Measurements from ENCODE around the gene IFNLR1. TPM values are rescaled to one million over a fixed set of nuclear protein-coding genes. Genes with fewer than 3 reads are reported as not detected.

The IFNLR1 gene
- total and polyA plus RNA-seq, 3 donors from 2014 or later, result 0.63 to 1.6 (median 1.5) TPM

DNA sequence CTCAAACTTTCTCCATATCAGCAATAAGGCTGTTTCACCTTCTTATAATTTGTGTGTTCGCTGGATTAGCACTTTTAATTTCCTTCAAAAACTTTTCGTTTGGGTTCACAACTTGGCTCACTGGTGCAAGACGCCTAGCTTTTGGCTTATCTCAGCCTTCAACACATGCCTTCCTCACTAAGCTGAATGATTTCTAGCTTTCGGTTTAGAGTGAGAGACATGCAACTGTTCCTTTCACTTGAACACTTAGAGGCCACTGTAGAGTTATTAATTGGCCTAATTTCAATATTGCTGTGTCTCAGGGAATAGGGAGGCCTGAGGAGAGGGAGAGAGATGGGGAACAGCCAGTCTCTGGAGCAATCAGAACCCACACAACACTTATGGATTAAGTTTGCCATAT is 41.2 kb upstream of the IFNLR1 start:
- Histone ChIP-seq H3K27ac (no peak overlapping the region), H3K4me1 (no peaks in the 10 kb centered on the region), H3K4me3 (no peak overlapping the region), H3K36me3 (ENCODE audit: low read depth, missing control alignments) (no peaks in the 10 kb centered on the region), H3K27me3 (no peaks in the 10 kb centered on the region), H3K9me3 (no peaks in the 10 kb centered on the region)
- intact Hi-C loops (cut with DNase I; ENCODE audit: low total_unique reads), result no loop called here
- no peak for DNase-seq
- 68 to 78% methylated on average over 4 of the region's 4 CpGs for WGBS, 2 donors
- TF ChIP-seq, protein P1, sequence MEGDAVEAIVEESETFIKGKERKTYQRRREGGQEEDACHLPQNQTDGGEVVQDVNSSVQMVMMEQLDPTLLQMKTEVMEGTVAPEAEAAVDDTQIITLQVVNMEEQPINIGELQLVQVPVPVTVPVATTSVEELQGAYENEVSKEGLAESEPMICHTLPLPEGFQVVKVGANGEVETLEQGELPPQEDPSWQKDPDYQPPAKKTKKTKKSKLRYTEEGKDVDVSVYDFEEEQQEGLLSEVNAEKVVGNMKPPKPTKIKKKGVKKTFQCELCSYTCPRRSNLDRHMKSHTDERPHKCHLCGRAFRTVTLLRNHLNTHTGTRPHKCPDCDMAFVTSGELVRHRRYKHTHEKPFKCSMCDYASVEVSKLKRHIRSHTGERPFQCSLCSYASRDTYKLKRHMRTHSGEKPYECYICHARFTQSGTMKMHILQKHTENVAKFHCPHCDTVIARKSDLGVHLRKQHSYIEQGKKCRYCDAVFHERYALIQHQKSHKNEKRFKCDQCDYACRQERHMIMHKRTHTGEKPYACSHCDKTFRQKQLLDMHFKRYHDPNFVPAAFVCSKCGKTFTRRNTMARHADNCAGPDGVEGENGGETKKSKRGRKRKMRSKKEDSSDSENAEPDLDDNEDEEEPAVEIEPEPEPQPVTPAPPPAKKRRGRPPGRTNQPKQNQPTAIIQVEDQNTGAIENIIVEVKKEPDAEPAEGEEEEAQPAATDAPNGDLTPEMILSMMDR (IDR thresholded peaks at IDR 0.05), result no peak
- no peak for TF ChIP-seq POLR2A (IDR thresholded peaks at IDR 0.05)

DNA sequence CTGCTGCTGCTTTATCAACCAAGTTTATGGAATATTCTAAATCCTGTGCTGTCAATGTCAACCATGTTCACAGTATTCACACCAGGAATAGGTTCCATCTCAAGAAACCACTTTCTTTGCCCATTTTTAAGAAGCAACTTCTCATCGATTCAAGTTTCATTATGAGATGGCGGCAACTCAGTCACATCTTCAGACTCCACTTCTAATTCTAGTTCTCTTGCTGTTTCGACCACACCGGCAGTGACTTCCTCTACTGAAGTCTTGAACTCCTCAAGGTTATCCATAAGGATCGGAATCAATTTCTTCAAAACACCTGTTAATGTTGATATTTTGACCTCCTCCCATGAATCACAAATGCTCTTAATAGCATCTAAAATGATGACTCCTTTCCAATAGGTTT is 39.7 kb upstream of the IFNLR1 start:
- no peak overlapping the region for H3K27ac ChIP-seq
- no peak overlapping the region for H3K4me3 ChIP-seq
- H3K4me1 ChIP-seq, result no peaks in the 10 kb centered on the region
- 78 to 84% methylated on average over 5 of the region's 5 CpGs for WGBS, 2 donors
- no peak for TF ChIP-seq POLR2A (IDR thresholded peaks at IDR 0.05)
- TF ChIP-seq, protein P1 (IDR thresholded peaks at IDR 0.05), result no peak
- H3K9me3 ChIP-seq, result no peaks in the 10 kb centered on the region
- DNase-seq, result no peak
- no peaks in the 10 kb centered on the region for H3K36me3 ChIP-seq (ENCODE audit: low read depth, missing control alignments)
- intact Hi-C loops (cut with DNase I; ENCODE audit: low total_unique reads), result no loop called here
- no peaks in the 10 kb centered on the region for H3K27me3 ChIP-seq

DNA sequence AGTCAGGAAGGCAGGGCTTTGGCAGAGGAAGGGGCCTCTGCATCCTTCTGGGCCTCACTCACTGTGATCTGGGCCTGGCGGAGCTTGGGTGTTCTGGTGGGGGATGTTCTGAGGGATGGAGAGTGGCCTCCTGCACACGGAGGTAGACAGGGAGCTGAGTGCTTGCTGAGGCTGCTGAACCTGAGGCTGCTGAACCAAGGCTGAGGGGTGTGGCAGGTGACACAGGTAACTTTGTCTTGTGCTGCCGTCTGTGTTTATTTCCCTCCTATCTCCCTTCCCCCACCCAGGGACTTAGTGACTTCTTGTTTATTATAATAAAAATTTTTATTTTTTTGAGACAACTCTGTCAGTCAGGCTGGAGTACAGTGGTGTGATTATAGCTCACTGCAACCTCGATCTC is 37.7 kb upstream of the IFNLR1 start:
- intact Hi-C loops (cut with DNase I; ENCODE audit: low total_unique reads), result no loop called here
- no peak for DNase-seq
- no peaks in the 10 kb centered on the region for H3K36me3 ChIP-seq (ENCODE audit: low read depth, missing control alignments)
- 83 to 90% methylated on average over 3 to 4 of the region's 4 CpGs for whole genome bisulfite sequencing, 2 donors
- H3K27me3 ChIP-seq, result no peaks in the 10 kb centered on the region
- H3K27ac ChIP-seq, result no peak overlapping the region
- H3K4me1 ChIP-seq, result no peaks in the 10 kb centered on the region
- no peaks in the 10 kb centered on the region for H3K9me3 ChIP-seq
- H3K4me3 ChIP-seq, result no peak overlapping the region
- TF ChIP-seq, protein P1 (IDR thresholded peaks at IDR 0.05), result no peak
- TF ChIP-seq POLR2A (IDR thresholded peaks at IDR 0.05), result no peak

DNA sequence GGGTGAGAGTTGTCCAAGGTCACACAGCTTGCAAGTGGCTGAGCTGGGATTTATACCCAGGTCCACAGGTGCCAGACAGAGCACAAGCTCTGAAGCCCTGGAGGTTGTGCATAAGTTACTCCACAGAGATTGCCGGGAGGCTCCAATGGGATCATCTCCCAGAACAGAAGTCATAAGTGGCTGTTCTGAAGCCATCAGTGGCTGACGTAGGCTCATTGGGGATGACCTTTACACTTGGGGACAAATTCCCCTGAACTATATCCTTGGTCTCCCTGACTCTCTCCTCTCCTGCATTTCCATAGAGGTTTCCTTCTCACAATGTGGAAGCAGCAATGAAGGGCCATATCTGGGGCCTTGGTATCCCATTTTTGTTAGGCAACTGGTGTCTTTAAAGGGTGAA is 37.0 kb upstream of the IFNLR1 start:
- H3K9me3 ChIP-seq, result no peaks in the 10 kb centered on the region
- H3K27ac ChIP-seq, result no peak overlapping the region
- TF ChIP-seq, protein P1 (IDR thresholded peaks at IDR 0.05), result no peak
- intact Hi-C loops (cut with DNase I; ENCODE audit: low total_unique reads), result no loop called here
- no peaks in the 10 kb centered on the region for H3K4me1 ChIP-seq
- DNase-seq, result no peak
- 89 to 100% methylated on average over 2 of the region's 2 CpGs for WGBS, 2 donors
- no peaks in the 10 kb centered on the region for H3K36me3 ChIP-seq (ENCODE audit: low read depth, missing control alignments)
- H3K27me3 ChIP-seq, result no peaks in the 10 kb centered on the region
- H3K4me3 ChIP-seq, result no peak overlapping the region

DNA sequence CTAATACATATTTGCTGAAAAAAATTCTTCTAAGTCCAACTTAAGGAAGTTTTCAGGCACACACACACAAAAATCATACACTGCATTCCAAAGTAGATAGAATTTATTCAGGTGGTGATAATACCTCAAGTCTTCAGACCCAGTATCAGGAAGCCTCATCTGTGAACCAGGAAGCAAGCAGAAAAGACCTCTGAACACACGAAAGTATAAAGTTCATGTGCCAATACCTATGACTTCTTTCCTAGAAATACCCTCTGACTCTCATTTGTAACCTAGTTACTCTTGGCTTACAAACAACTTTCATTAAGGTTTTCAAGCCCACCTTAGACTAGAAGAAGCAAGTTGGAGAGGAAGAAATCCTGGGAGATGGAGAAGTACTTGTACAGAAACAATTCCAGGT is 35.7 kb upstream of the IFNLR1 start:
- TF ChIP-seq, protein P1 (IDR thresholded peaks at IDR 0.05), result no peak
- TF ChIP-seq POLR2A (IDR thresholded peaks at IDR 0.05), result no peak
- no peak for DNase-seq
- 84 to 87% methylated on average over 1 of the region's 1 CpG for WGBS, 2 donors
- no peaks in the 10 kb centered on the region for H3K9me3 ChIP-seq
- H3K4me1 ChIP-seq, result no peaks in the 10 kb centered on the region
- no peaks in the 10 kb centered on the region for H3K36me3 ChIP-seq (ENCODE audit: low read depth, missing control alignments)
- no peak overlapping the region for H3K27ac ChIP-seq
- intact Hi-C loops (cut with DNase I; ENCODE audit: low total_unique reads), result no loop called here
- no peak overlapping the region for H3K4me3 ChIP-seq
- H3K27me3 ChIP-seq, result no peaks in the 10 kb centered on the region

Data from testis (tissue), 3 donors.